ENCODE results near the gene ZDHHC24. TPM values are rescaled to one million over a fixed set of nuclear protein-coding genes. Genes with fewer than 3 reads are reported as not detected.
A peak's percentile ranks its signal among the peaks of the same experiment; 100 is the strongest.

Gene ZDHHC24
- total RNA-seq, 1 donor from 2014 or later: 5.2 TPM

GRCh38 chr11:66523611-66524010 lies 22.2 kb downstream of the ZDHHC24 start:
- Histone ChIP-seq H3K9me3 (replicated peaks) (no peaks in the 10 kb centered on the region), H3K4me3 (no peak overlapping the region), H3K36me3 (peaks cover 78% of the 10 kb centered on the region), H3K4me1 (peaks cover 20% of the 10 kb centered on the region), H3K27ac (replicated peaks) (peak overlapping the region; percentile 55), H3K27me3 (ENCODE audit: low read depth) (no peaks in the 10 kb centered on the region)
- intact Hi-C loops (cut with micrococcal nuclease): no loop called here
- DNase-seq: peak; percentile 68
- TF ChIP-seq CTCF (IDR thresholded peaks at IDR 0.05; ENCODE audit: borderline replicate concordance): no peak

- intact Hi-C loops (cut with micrococcal nuclease): no loop called here
- peak overlapping the region; percentile 96 for H3K4me3 ChIP-seq
- no peak for DNase-seq
- peaks cover 22% of the 10 kb centered on the region for H3K4me1 ChIP-seq
- peak overlapping the region; percentile 64 for H3K27ac ChIP-seq (replicated peaks)
- no peak for TF ChIP-seq CTCF (IDR thresholded peaks at IDR 0.05; ENCODE audit: borderline replicate concordance)
- H3K36me3 ChIP-seq: peaks cover 21% of the 10 kb centered on the region
- no peaks in the 10 kb centered on the region for H3K9me3 ChIP-seq (replicated peaks)
- no peaks in the 10 kb centered on the region for H3K27me3 ChIP-seq (ENCODE audit: low read depth)
These were observed 34.9 kb downstream of the ZDHHC24 start for GRCh38 chr11:66510990-66511339.

DNA sequence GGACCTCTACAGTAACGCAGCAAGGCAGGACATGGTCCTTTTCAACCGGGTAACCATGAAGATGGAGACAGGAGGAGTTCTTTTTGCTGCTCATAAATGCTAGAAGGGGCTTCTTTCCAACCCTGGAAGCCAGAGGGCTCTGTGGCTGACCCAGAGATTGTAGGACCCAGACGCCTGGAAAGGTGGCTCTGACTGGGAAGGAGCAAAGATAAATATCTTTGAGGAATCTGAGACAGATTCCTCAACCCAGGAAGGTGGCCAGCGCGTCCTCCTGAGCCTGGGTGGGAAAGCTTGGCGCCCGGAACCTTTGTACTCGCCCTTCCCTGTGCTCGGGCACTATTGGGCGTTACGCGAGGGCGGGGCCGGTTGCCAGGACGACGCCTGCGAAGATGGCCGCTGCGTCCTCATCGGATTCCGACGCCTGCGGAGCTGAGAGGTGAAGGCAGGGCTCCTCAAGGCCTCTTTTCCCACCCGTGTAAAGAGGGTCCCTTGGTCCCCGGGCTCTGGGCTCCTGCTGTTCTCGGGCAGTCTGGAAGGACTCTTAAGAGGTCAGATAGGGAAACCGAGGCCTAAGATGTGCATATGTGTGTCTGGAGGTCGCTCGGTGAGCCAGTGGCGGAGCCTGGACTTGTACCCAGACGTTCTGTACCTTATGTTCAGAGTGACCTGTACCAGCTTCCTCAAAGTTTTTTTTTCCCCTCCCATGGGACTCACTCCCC lies 35.4 kb downstream of the ZDHHC24 start, which contains the start of gene BBS1:
Gene BBS1 (plus strand): TSS at position 365 of the 719 bp plus-strand sequence. CDS start 25 bp downstream, at position 390.
- no peak for TF ChIP-seq CTCF (IDR thresholded peaks at IDR 0.05; ENCODE audit: borderline replicate concordance)
- Histone ChIP-seq H3K27me3 (ENCODE audit: low read depth) (no peaks in the 10 kb centered on the region), H3K4me1 (peaks cover 22% of the 10 kb centered on the region), H3K36me3 (peaks cover 17% of the 10 kb centered on the region), H3K9me3 (replicated peaks) (no peaks in the 10 kb centered on the region), H3K27ac (replicated peaks) (peak within 1 kb of the TSS; percentile 64), H3K4me3 (peak within 1 kb of the TSS; percentile 96)
- intact Hi-C loops (cut with micrococcal nuclease): no loop called here
- peak; percentile 92 for DNase-seq

DNA sequence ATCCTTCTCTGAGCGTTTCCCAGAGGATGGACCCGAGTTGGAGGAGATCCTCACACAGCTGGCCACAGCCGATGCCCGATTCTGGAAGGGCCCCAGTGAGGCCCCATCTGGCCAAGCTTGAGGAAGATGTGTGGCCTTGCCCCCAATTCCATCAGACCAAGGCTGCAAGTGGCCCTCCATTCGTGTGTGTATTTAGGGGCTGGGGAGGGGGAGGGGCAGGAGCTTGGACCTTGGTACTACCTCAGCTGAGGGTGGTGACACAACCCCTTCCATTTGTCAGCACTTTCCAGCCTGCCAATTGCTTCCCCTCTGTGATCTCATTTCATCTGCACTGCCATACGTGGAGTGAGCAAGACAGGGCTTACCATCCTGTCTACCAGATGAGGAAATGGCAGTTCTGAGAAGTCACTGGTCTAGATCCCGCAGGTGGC lies 36.7 kb downstream of the ZDHHC24 start:
- no peak overlapping the region for H3K27ac ChIP-seq (replicated peaks)
- intact Hi-C loops (cut with micrococcal nuclease): no loop called here
- TF ChIP-seq CTCF (IDR thresholded peaks at IDR 0.05; ENCODE audit: borderline replicate concordance): no peak

GRCh38 chr11:66505276-66505816 lies 40.5 kb downstream of the ZDHHC24 start:
- peaks cover 8% of the 10 kb centered on the region for H3K4me1 ChIP-seq
- no peaks in the 10 kb centered on the region for H3K9me3 ChIP-seq (replicated peaks)
- DNase-seq: no peak
- intact Hi-C loops (cut with micrococcal nuclease): no loop called here
- no peak for TF ChIP-seq CTCF (IDR thresholded peaks at IDR 0.05; ENCODE audit: borderline replicate concordance)
- no peaks in the 10 kb centered on the region for H3K27me3 ChIP-seq (ENCODE audit: low read depth)
- H3K36me3 ChIP-seq: peaks cover 14% of the 10 kb centered on the region
- H3K27ac ChIP-seq (replicated peaks): no peak overlapping the region
- H3K4me3 ChIP-seq: no peak overlapping the region

More for the DNA sequence above, 36.7 kb downstream of the ZDHHC24 start:
- no peaks in the 10 kb centered on the region for H3K27me3 ChIP-seq (ENCODE audit: low read depth)
- no peaks in the 10 kb centered on the region for H3K9me3 ChIP-seq (replicated peaks)
- H3K36me3 ChIP-seq: peaks cover 17% of the 10 kb centered on the region
- DNase-seq: no peak
- H3K4me1 ChIP-seq: peaks cover 22% of the 10 kb centered on the region
- no peak overlapping the region for H3K4me3 ChIP-seq

Data from left ventricle myocardium inferior (tissue), 1 donor.